ENCODE results near the gene SATB1. TPM values are rescaled to one million over a fixed set of nuclear protein-coding genes. Genes with fewer than 3 reads are reported as not detected.

Gene SATB1
- total RNA-seq, 1 donor from 2014 or later, result 28.2 TPM

- H3K9me3 Mint-ChIP-seq (ENCODE audit: unreplicated experiment), result no peaks in the 10 kb centered on the region
- peaks cover 12% of the 10 kb centered on the region for H3K36me3 Mint-ChIP-seq (ENCODE audit: low read depth, unreplicated experiment)
- H3K27me3 Mint-ChIP-seq (ENCODE audit: unreplicated experiment), result peaks cover 7% of the 10 kb centered on the region
- no peak for DNase-seq (ENCODE audit: low spot score)
- H3K27ac Mint-ChIP-seq (ENCODE audit: unreplicated experiment), result no peak overlapping the region
- peaks cover 13% of the 10 kb centered on the region for H3K4me1 Mint-ChIP-seq (ENCODE audit: unreplicated experiment)
- no peak for TF ChIP-seq CTCF (IDR thresholded peaks at IDR 0.05; ENCODE audit: unreplicated experiment)
- no peak overlapping the region for H3K4me3 Mint-ChIP-seq (ENCODE audit: unreplicated experiment)
Measured at GRCh38 chr3:18420555-18420954, 4.6 kb downstream of the SATB1 start.

GRCh38 chr3:18419232-18419631 lies 5.9 kb downstream of the SATB1 start:
- Mint-ChIP-seq H3K27ac (ENCODE audit: unreplicated experiment) (no peak overlapping the region), H3K36me3 (ENCODE audit: low read depth, unreplicated experiment) (peaks cover 12% of the 10 kb centered on the region), H3K4me1 (ENCODE audit: unreplicated experiment) (peaks cover 13% of the 10 kb centered on the region), H3K4me3 (ENCODE audit: unreplicated experiment) (no peak overlapping the region), H3K27me3 (ENCODE audit: unreplicated experiment) (peaks cover 7% of the 10 kb centered on the region), H3K9me3 (ENCODE audit: unreplicated experiment) (no peaks in the 10 kb centered on the region)
- no peak for DNase-seq (ENCODE audit: low spot score)
- TF ChIP-seq CTCF (IDR thresholded peaks at IDR 0.05; ENCODE audit: unreplicated experiment), result no peak

GRCh38 chr3:18417904-18418572 lies 7.1 kb downstream of the SATB1 start:
- Mint-ChIP-seq H3K27me3 (ENCODE audit: unreplicated experiment) (no peaks in the 10 kb centered on the region), H3K4me1 (ENCODE audit: unreplicated experiment) (peaks cover 3% of the 10 kb centered on the region), H3K36me3 (ENCODE audit: low read depth, unreplicated experiment) (peaks cover 8% of the 10 kb centered on the region), H3K4me3 (ENCODE audit: unreplicated experiment) (no peak overlapping the region), H3K27ac (ENCODE audit: unreplicated experiment) (no peak overlapping the region), H3K9me3 (ENCODE audit: unreplicated experiment) (no peaks in the 10 kb centered on the region)
- TF ChIP-seq CTCF (IDR thresholded peaks at IDR 0.05; ENCODE audit: unreplicated experiment), result no peak
- no peak for DNase-seq (ENCODE audit: low spot score)

- no peak for TF ChIP-seq CTCF (IDR thresholded peaks at IDR 0.05; ENCODE audit: unreplicated experiment)
- Mint-ChIP-seq H3K9me3 (ENCODE audit: unreplicated experiment) (no peaks in the 10 kb centered on the region), H3K4me3 (ENCODE audit: unreplicated experiment) (no peak overlapping the region), H3K27ac (ENCODE audit: unreplicated experiment) (no peak overlapping the region), H3K36me3 (ENCODE audit: low read depth, unreplicated experiment) (peaks cover 8% of the 10 kb centered on the region), H3K27me3 (ENCODE audit: unreplicated experiment) (no peaks in the 10 kb centered on the region), H3K4me1 (ENCODE audit: unreplicated experiment) (no peaks in the 10 kb centered on the region)
- no peak for DNase-seq (ENCODE audit: low spot score)
Measured at GRCh38 chr3:18416332-18416731, 8.8 kb downstream of the SATB1 start.

- Mint-ChIP-seq H3K27ac (ENCODE audit: unreplicated experiment) (no peak overlapping the region), H3K27me3 (ENCODE audit: unreplicated experiment) (no peaks in the 10 kb centered on the region), H3K4me3 (ENCODE audit: unreplicated experiment) (no peak overlapping the region), H3K9me3 (ENCODE audit: unreplicated experiment) (no peaks in the 10 kb centered on the region), H3K36me3 (ENCODE audit: low read depth, unreplicated experiment) (peaks cover 8% of the 10 kb centered on the region), H3K4me1 (ENCODE audit: unreplicated experiment) (no peaks in the 10 kb centered on the region)
- no peak for DNase-seq (ENCODE audit: low spot score)
- no peak for TF ChIP-seq CTCF (IDR thresholded peaks at IDR 0.05; ENCODE audit: unreplicated experiment)
Measured at GRCh38 chr3:18415839-18416238, 9.3 kb downstream of the SATB1 start.
